MM.1S (cell line): Measurements from ENCODE around the gene UNK.

Source experiments
- EZH2 ChIP-seq: fragments of 300-600 bp; sonication (generic); optimal IDR thresholded peaks from 2 replicates; pipeline ENCODE3; 2017; ENCODE audit warnings: low read depth, mild to moderate bottlenecking, antibody characterized with exemption, low read length, mixed read lengths
- EZH2phosphoT487 ChIP-seq: fragments of 300-600 bp; sonication (generic); IDR thresholded peaks from 2 replicates; pipeline ENCODE4 v1.6.1; 2018; ENCODE audit warnings: antibody characterized with exemption, low read length
- TF ChIP-seq, protein P1 (sequence below): fragments of 300-600 bp; sonication (generic); IDR thresholded peaks from 2 replicates; pipeline ENCODE4 v1.5.1; 2016; ENCODE audit warnings: antibody characterized with exemption, low read length, mixed read lengths

DNA sequence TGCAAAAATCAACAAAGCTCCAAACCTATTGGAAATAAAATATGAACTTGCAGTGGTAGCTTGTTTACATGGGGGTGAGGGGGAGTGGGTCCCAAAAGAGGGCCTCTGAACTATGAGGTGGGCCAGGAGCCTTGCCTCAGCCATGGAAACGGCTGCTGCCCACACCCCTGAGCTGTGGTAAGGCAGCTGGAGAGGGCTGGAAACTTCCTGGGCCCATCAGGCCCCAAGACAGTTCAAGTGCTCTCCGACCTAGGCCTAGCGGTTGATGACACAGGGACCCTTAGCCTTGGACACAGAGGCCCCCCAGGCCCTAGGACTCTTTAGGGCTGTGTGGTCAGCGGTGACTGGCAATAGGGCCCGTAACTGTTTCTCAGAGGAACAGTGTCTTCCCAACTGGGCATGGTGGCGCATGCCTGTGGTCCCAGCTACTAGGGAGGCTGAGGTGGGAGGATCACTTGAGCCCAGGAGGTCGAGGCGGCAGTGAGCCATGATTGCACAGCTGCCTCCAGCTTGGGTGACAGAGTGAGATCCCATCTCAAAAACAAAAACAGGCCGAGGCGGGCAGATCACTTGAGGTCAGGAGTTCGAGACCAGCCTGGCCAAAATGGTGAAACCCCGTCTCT lies 41.3 kb downstream of the UNK start:
- TF ChIP-seq, protein P1, sequence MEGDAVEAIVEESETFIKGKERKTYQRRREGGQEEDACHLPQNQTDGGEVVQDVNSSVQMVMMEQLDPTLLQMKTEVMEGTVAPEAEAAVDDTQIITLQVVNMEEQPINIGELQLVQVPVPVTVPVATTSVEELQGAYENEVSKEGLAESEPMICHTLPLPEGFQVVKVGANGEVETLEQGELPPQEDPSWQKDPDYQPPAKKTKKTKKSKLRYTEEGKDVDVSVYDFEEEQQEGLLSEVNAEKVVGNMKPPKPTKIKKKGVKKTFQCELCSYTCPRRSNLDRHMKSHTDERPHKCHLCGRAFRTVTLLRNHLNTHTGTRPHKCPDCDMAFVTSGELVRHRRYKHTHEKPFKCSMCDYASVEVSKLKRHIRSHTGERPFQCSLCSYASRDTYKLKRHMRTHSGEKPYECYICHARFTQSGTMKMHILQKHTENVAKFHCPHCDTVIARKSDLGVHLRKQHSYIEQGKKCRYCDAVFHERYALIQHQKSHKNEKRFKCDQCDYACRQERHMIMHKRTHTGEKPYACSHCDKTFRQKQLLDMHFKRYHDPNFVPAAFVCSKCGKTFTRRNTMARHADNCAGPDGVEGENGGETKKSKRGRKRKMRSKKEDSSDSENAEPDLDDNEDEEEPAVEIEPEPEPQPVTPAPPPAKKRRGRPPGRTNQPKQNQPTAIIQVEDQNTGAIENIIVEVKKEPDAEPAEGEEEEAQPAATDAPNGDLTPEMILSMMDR, result no peak
- TF ChIP-seq EZH2 (no peak), EZH2phosphoT487 (no peak)
